A549 (cell line): ENCODE results near the gene PCGF6.

Experiments
- CEBPB ChIP-seq, 2 experiments: fragments of >200 bp in 1 of 2; sonication (Bioruptor Twin) in 1 of 2; formaldehyde crosslinking in 1 of 2; IDR thresholded peaks; 2 replicates each; pipeline ENCODE4 v1.6.1; 2012 to 2016
- CHD2 ChIP-seq: fragments of 150-350 bp; IDR thresholded peaks from 2 replicates; pipeline ENCODE4 v1.6.1; 2014; ENCODE audit warnings: low read length; ENCODE audit not compliant: partially characterized antibody
- CTCF ChIP-seq: fragments of >200 bp; sonication (Bioruptor Twin); formaldehyde crosslinking; IDR thresholded peaks from 3 replicates; pipeline ENCODE4 v1.5.1; 2016
- EHMT2 ChIP-seq: fragments of 200-600 bp; sonication (generic); IDR thresholded peaks from 2 replicates; pipeline ENCODE4 v1.6.1; 2016; ENCODE audit warnings: antibody characterized with exemption, low read depth, mild to moderate bottlenecking, moderate library complexity
- FOXS1 ChIP-seq: fragments of 250-450 bp; sonication (Bioruptor Pico); IDR thresholded peaks from 2 replicates; pipeline ENCODE4 v1.5.0; 2020; ENCODE audit warnings: mild to moderate bottlenecking, moderate library complexity
- KDM1A ChIP-seq: fragments of 200-600 bp; sonication (generic); IDR thresholded peaks from 2 replicates; pipeline ENCODE4 v1.6.1; 2016; ENCODE audit warnings: low read depth, mild to moderate bottlenecking
- MAFK ChIP-seq: fragments of 450-650 bp; IDR thresholded peaks from 2 replicates; pipeline ENCODE4 v1.6.1; 2014; ENCODE audit not compliant: partially characterized antibody
- POLR2A ChIP-seq: IDR thresholded peaks from 2 replicates; pipeline ENCODE4 v1.6.1; 2012; ENCODE audit warnings: mild to moderate bottlenecking, low read length
- REST ChIP-seq: fragments of 200-600 bp; sonication (generic); IDR thresholded peaks from 2 replicates; pipeline ENCODE4 v1.6.1; 2016; ENCODE audit warnings: antibody characterized with exemption, mild to moderate bottlenecking, moderate library complexity
- TF ChIP-seq, protein P1 (sequence below): IDR thresholded peaks from 2 replicates; pipeline ENCODE4 v1.6.1; 2012
- TF ChIP-seq, protein P2 (sequence below): IDR thresholded peaks from 2 replicates; pipeline ENCODE4 v1.6.1; 2012

- TF ChIP-seq FOXS1 = no peak
- TF ChIP-seq POLR2A = no peak
- TF ChIP-seq, protein P1, sequence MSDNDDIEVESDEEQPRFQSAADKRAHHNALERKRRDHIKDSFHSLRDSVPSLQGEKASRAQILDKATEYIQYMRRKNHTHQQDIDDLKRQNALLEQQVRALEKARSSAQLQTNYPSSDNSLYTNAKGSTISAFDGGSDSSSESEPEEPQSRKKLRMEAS = no peak
- TF ChIP-seq CHD2 = no peak
- TF ChIP-seq KDM1A = no peak
- TF ChIP-seq EHMT2 = no peak
- TF ChIP-seq CEBPB (IDR thresholded peaks at IDR 0.05) = no peak
- no peak for TF ChIP-seq CTCF
- TF ChIP-seq REST = no peak
- TF ChIP-seq, protein P2, sequence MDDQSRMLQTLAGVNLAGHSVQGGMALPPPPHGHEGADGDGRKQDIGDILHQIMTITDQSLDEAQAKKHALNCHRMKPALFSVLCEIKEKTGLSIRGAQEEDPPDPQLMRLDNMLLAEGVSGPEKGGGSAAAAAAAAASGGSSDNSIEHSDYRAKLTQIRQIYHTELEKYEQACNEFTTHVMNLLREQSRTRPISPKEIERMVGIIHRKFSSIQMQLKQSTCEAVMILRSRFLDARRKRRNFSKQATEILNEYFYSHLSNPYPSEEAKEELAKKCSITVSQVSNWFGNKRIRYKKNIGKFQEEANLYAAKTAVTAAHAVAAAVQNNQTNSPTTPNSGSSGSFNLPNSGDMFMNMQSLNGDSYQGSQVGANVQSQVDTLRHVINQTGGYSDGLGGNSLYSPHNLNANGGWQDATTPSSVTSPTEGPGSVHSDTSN = no peak
- TF ChIP-seq MAFK = no peak
Observed at GRCh38 chr10:103262229-103262628, 88.7 kb downstream of the PCGF6 start.
